H9 (cell line): Measurements from ENCODE around the gene TUBA4A. TPM values are rescaled to one million over a fixed set of nuclear protein-coding genes. Genes with fewer than 3 reads are reported as not detected.
A peak's percentile ranks its signal among the peaks of the same experiment; 100 is the strongest.

Source experiments
- DNase-seq: peaks from one replicate; pipeline ENCODE4 v3.0.0-alpha.2; 2017
- H2AFZ ChIP-seq: one replicate; pipeline ENCODE4 v1.6.1; 2013; ENCODE audit warnings: mild to moderate bottlenecking, low read length, control low read depth, moderate library complexity
- H2AK5ac ChIP-seq: 2 replicates; pipeline ENCODE4 v1.6.1; 2013; ENCODE audit warnings: low read length, control low read depth, mixed read lengths; ENCODE audit not compliant: insufficient read length
- H2BK120ac ChIP-seq: one replicate; pipeline ENCODE4 v1.6.1; 2013; ENCODE audit warnings: low read depth, mild to moderate bottlenecking, low read length, control low read depth, inconsistent platforms; ENCODE audit not compliant: poor library complexity, severe bottlenecking
- H2BK12ac ChIP-seq: 2 replicates; pipeline ENCODE4 v1.6.1; 2013; ENCODE audit warnings: low read length, control low read depth, mixed read lengths, low read depth; ENCODE audit not compliant: insufficient read length
- H2BK15ac ChIP-seq: 2 replicates; pipeline ENCODE4 v1.6.1; 2013; ENCODE audit warnings: low read depth, low read length, control low read depth
- H2BK20ac ChIP-seq: one replicate; pipeline ENCODE4 v1.6.1; 2013; ENCODE audit warnings: low read depth, mild to moderate bottlenecking, low read length, control low read depth, inconsistent platforms; ENCODE audit not compliant: poor library complexity, severe bottlenecking
- H2BK5ac ChIP-seq: 2 replicates; pipeline ENCODE4 v1.6.1; 2013; ENCODE audit warnings: low read length, control low read depth, mixed read lengths; ENCODE audit not compliant: insufficient read length
- H3K14ac ChIP-seq: 2 replicates; pipeline ENCODE4 v1.6.1; 2013; ENCODE audit warnings: low read length, control low read depth; ENCODE audit not compliant: insufficient read depth
- H3K18ac ChIP-seq: 2 replicates; pipeline ENCODE4 v1.6.1; 2013; ENCODE audit warnings: low read depth, mild to moderate bottlenecking, mixed read lengths, low read length, control low read depth; ENCODE audit not compliant: insufficient read length
- H3K23ac ChIP-seq: 2 replicates; pipeline ENCODE4 v1.6.1; 2013; ENCODE audit warnings: low read length, control low read depth, mixed read lengths, low read depth; ENCODE audit not compliant: insufficient read length
- H3K23me2 ChIP-seq: 2 replicates; pipeline ENCODE4 v1.6.1; 2013; ENCODE audit warnings: low read depth, mild to moderate bottlenecking, mixed read lengths, low read length, control low read depth; ENCODE audit not compliant: insufficient read length, poor library complexity, severe bottlenecking
- H3K27ac ChIP-seq: 2 replicates; pipeline ENCODE4 v1.5.1; 2013; ENCODE audit warnings: low read length, control low read depth, mixed read lengths, low read depth; ENCODE audit not compliant: insufficient read length
- H3K27me3 ChIP-seq: 2 replicates; pipeline ENCODE4 v1.6.1; 2013; ENCODE audit warnings: low read length, control low read depth, inconsistent platforms; ENCODE audit not compliant: insufficient read depth
- H3K4ac ChIP-seq: 2 replicates; pipeline ENCODE4 v1.6.1; 2013; ENCODE audit warnings: low read depth, mild to moderate bottlenecking, control low read depth, inconsistent platforms, low read length, moderate library complexity
- H3K4me1 ChIP-seq: 2 replicates; pipeline ENCODE4 v1.6.1; 2013; ENCODE audit warnings: low read length, control low read depth, inconsistent platforms; ENCODE audit not compliant: insufficient read depth
- H3K4me2 ChIP-seq: 2 replicates; pipeline ENCODE4 v1.6.1; 2013; ENCODE audit warnings: low read length, control low read depth, mixed read lengths; ENCODE audit not compliant: insufficient read length, insufficient read depth
- H3K56ac ChIP-seq: 2 replicates; pipeline ENCODE4 v1.6.1; 2013; ENCODE audit warnings: low read depth, mild to moderate bottlenecking, mixed read lengths, low read length, control low read depth; ENCODE audit not compliant: insufficient read length
- H3K79me1 ChIP-seq: 2 replicates; pipeline ENCODE4 v1.6.1; 2013; ENCODE audit warnings: low read depth, mild to moderate bottlenecking, moderate library complexity, low read length, control low read depth, inconsistent platforms; ENCODE audit not compliant: insufficient read depth, poor library complexity, severe bottlenecking
- H3K79me2 ChIP-seq: 2 replicates; pipeline ENCODE4 v1.6.1; 2013; ENCODE audit warnings: low read length, control low read depth, inconsistent platforms; ENCODE audit not compliant: insufficient read depth
- H3K9ac ChIP-seq: 2 replicates; pipeline ENCODE4 v1.6.1; 2013; ENCODE audit warnings: low read length, control low read depth, mixed read lengths; ENCODE audit not compliant: insufficient read length; ENCODE audit errors: extremely low read depth
- H3K9me3 ChIP-seq: one replicate; pipeline ENCODE4 v1.6.1; 2013; ENCODE audit warnings: low read depth, low read length, inconsistent platforms; ENCODE audit not compliant: control insufficient read depth
- H3T11ph ChIP-seq: one replicate; pipeline ENCODE4 v1.6.1; 2013; ENCODE audit warnings: mild to moderate bottlenecking, low read length, control low read depth, inconsistent platforms
- H4K20me1 ChIP-seq: one replicate; pipeline ENCODE4 v1.6.1; 2013; ENCODE audit not compliant: control insufficient read depth, insufficient read length, insufficient read depth
- H4K5ac ChIP-seq: 2 replicates; pipeline ENCODE4 v1.6.1; 2013; ENCODE audit warnings: low read depth, mild to moderate bottlenecking, mixed read lengths, low read length, control low read depth; ENCODE audit not compliant: insufficient read length
- H4K8ac ChIP-seq: replicated peaks from 2 replicates; pipeline ENCODE4 v1.6.1; 2013; ENCODE audit warnings: low read length, control low read depth, mixed read lengths, low read depth; ENCODE audit not compliant: insufficient read length
- H4K91ac ChIP-seq: 2 replicates; pipeline ENCODE4 v1.6.1; 2013; ENCODE audit warnings: low read depth, mild to moderate bottlenecking, moderate library complexity, mixed read lengths, low read length, control low read depth; ENCODE audit not compliant: insufficient read length
- H3K27ac Mint-ChIP-seq, 3 experiments: 2 replicates in 2 of 3; 3 replicates in 1 of 3; pipeline ENCODE4 v1.8.0; 2020 to 2021; ENCODE audit warnings: mixed read lengths in 3 of 3, mild to moderate bottlenecking in 1 of 3, moderate library complexity in 1 of 3
- H3K27me3 Mint-ChIP-seq: 2 replicates; pipeline ENCODE4 v1.8.0; 2021; ENCODE audit warnings: low read depth, mild to moderate bottlenecking, moderate library complexity, mixed read lengths
- H3K36me3 Mint-ChIP-seq, 3 experiments: 2 replicates in 2 of 3; 3 replicates in 1 of 3; pipeline ENCODE4 v1.8.0; 2020 to 2021; ENCODE audit warnings: low read depth in 3 of 3, mixed read lengths in 3 of 3; ENCODE audit not compliant: insufficient read depth in 1 of 3
- H3K4me1 Mint-ChIP-seq, 2 experiments: 2 replicates each; pipeline ENCODE4 v1.8.0; 2020; ENCODE audit warnings: mixed read lengths in 2 of 2
- H3K4me3 Mint-ChIP-seq, 2 experiments: 2 replicates in 1 of 2; 3 replicates in 1 of 2; pipeline ENCODE4 v1.8.0; 2020 to 2021; ENCODE audit warnings: mild to moderate bottlenecking in 2 of 2, mixed read lengths in 2 of 2, moderate library complexity in 1 of 2
- H3K9me3 Mint-ChIP-seq, 2 experiments: 2 replicates in 1 of 2; 3 replicates in 1 of 2; pipeline ENCODE4 v1.8.0; 2020; ENCODE audit warnings: mild to moderate bottlenecking in 2 of 2, mixed read lengths in 2 of 2, moderate library complexity in 1 of 2
- CTCF ChIP-seq: fragments of 200-600 bp; sonication (generic); conservative IDR thresholded peaks from 3 replicates; pipeline ENCODE4 v1.8.0; 2021; ENCODE audit warnings: antibody characterized with exemption, mild to moderate bottlenecking
- WGBS: extraction: QIAGEN DNeasy Blood & Tissue Kit; methylation state at CpG from one replicate; pipeline ENCODE4 v1.1.7; 2013; ENCODE audit warnings: missing lambda C conversion rate, low lambda C conversion rate, mixed read lengths; ENCODE audit not compliant: insufficient read length; ENCODE audit errors: extremely low coverage; 5-methylcytosine and 5-hydroxymethylcytosine counted together
- total RNA-seq: library from RNA; stranded (reverse); gene quantifications from 2 replicates; pipeline ENCODE4 v1.2.1, GENCODE V29; 2021

The TUBA4A gene
- total RNA-seq, 1 experiment from 2014 or later = 25.5 TPM

- TF ChIP-seq CTCF = no peak
- Histone ChIP-seq H4K5ac (no peak overlapping the region), H3K27me3 (no peaks in the 10 kb centered on the region), H2AFZ (no peak overlapping the region), H2BK15ac (no peak overlapping the region), H2AK5ac (no peak overlapping the region), H3K14ac (no peak overlapping the region), H2BK20ac (no peak overlapping the region), H3K9ac (no peak overlapping the region), H3K79me2 (no peaks in the 10 kb centered on the region), H3K27ac (no peak overlapping the region), H3K18ac (no peak overlapping the region), H2BK5ac (no peak overlapping the region), H4K8ac (no peak overlapping the region), H3T11ph (no peak overlapping the region), H3K23ac (no peak overlapping the region), H3K79me1 (no peaks in the 10 kb centered on the region), H3K56ac (no peak overlapping the region), H2BK120ac (no peak overlapping the region), H3K9me3 (no peaks in the 10 kb centered on the region), H4K91ac (no peak overlapping the region), H2BK12ac (no peak overlapping the region), H3K4ac (no peak overlapping the region), H3K23me2 (peaks cover 7% of the 10 kb centered on the region), H3K4me2 (no peak overlapping the region), H4K20me1 (no peaks in the 10 kb centered on the region), H3K4me1 (no peaks in the 10 kb centered on the region)
- no peak overlapping the region for H3K27ac Mint-ChIP-seq
- WGBS = no CpG with 5 or more reads among the region's 18 CpGs
- DNase-seq = no peak
- H3K9me3 Mint-ChIP-seq = no peaks in the 10 kb centered on the region
- H3K27me3 Mint-ChIP-seq = peaks cover 3% of the 10 kb centered on the region; the same call in 1 of the 2 replicates
- H3K4me3 Mint-ChIP-seq = peak overlapping the region in 1 of 2 experiments; percentile 50; a peak in 3 of 5 replicates
- H3K4me1 Mint-ChIP-seq = peaks cover 19 to 23% of the 10 kb centered on the region in 2 experiments
- H3K36me3 Mint-ChIP-seq = peaks cover 30 to 59% (median 57%) of the 10 kb centered on the region in 3 experiments
Observed at GRCh38 chr2:219219784-219220532, 33.8 kb downstream of the TUBA4A start.
